Body of pancreas (tissue), 4 donors: ENCODE results near the gene MRPL17. TPM values are rescaled to one million over a fixed set of nuclear protein-coding genes. Genes with fewer than 3 reads are reported as not detected.

Source experiments
- ATAC-seq: fragments of 150-250 bp; one replicate; pipeline ENCODE4 v1.9.1; 2016
- DNase-seq, 4 donors: peaks; one replicate each; pipeline ENCODE4 v3.0.0-alpha.2; 2019
- H3K27ac ChIP-seq, 4 donors: fragments of 200-600 bp; sonication (generic); 1 replicate in 3 of 4; 2 replicates in 1 of 4; pipeline versions ENCODE4 v1.5.1 to v1.6.1; 2016 to 2019; ENCODE audit warnings: mild to moderate bottlenecking in 1 of 4, mixed read lengths in 1 of 4, moderate library complexity in 1 of 4
- H3K27me3 ChIP-seq, 2 donors: fragments of 200-600 bp; sonication (generic); one replicate each; pipeline ENCODE4 v1.6.0; 2016; ENCODE audit warnings: mild to moderate bottlenecking in 1 of 2
- H3K36me3 ChIP-seq, 2 donors: fragments of 200-600 bp; sonication (generic); replicated peaks in 1 of 2; 2 replicates each; pipeline ENCODE4 v1.5.1; 2016; ENCODE audit warnings: low read depth in 2 of 2; ENCODE audit not compliant: insufficient read depth in 1 of 2
- H3K4me1 ChIP-seq: fragments of 200-600 bp; sonication (generic); one replicate; pipeline ENCODE4 v1.6.0; 2016
- H3K4me3 ChIP-seq, 2 donors: fragments of 200-600 bp; sonication (generic); 1 replicate in 1 of 2; 2 replicates in 1 of 2; pipeline ENCODE4 v1.5.1; 2016 to 2019
- H3K9me3 ChIP-seq, 3 donors: fragments of 200-600 bp; sonication (generic); 1 replicate in 2 of 3; 2 replicates in 1 of 3; pipeline ENCODE4 v1.5.1; 2016
- CTCF ChIP-seq, 7 experiments: fragments of 450-650 bp in 4 of 7; fragments of 200-600 bp in 3 of 7; sonication (generic) in 3 of 7; IDR thresholded peaks; one replicate each; pipeline ENCODE4 v1.5.1; 2016 to 2019; ENCODE audit warnings: antibody characterized with exemption in 7 of 7
- POLR2A ChIP-seq, 3 donors: fragments of 450-650 bp; IDR thresholded peaks; one replicate each; pipeline ENCODE4 v1.6.1; 2016; ENCODE audit warnings: antibody characterized with exemption in 3 of 3, mild to moderate bottlenecking in 2 of 3
- WGBS, 2 donors: methylation state at CpG; one replicate each; pipeline ENCODE4 v1.1.5; 2017; 5-methylcytosine and 5-hydroxymethylcytosine counted together
- intact Hi-C: fragments of 100-400 bp; cut with DNase I; formaldehyde crosslinking; loops from one replicate; pipeline ENCODE4 v1.15.1; 2023
- total RNA-seq, 2 donors: library from RNA; depleted of rRNA; stranded (reverse); fragments of >200 nt; gene quantifications; one replicate each; pipeline ENCODE4 v1.1.0, GENCODE V29; 2016

Gene MRPL17
- total RNA-seq, 2 donors from 2014 or later = 19.4 to 263 TPM

DNA sequence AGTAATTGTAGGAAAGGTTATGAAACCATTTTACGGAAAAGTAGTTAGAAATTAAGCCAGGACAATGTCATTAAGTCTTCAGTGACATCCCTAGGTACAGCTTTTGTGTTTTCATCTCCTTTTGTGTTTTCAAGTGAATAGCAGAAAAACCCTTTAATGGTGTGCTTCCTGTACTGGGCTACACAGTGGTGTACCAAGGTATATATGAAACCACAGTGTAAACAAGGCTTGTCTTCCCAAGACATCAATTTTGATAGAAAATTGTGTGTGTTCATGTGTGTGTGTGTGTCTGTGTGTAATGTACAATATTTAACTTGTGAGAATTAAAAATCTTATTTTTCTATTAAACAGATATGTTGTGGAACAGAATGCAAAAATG, 8.9 kb downstream of the MRPL17 start:
- 81 to 91% methylated on average over 1 of the region's 1 CpG for WGBS, 2 donors

DNA sequence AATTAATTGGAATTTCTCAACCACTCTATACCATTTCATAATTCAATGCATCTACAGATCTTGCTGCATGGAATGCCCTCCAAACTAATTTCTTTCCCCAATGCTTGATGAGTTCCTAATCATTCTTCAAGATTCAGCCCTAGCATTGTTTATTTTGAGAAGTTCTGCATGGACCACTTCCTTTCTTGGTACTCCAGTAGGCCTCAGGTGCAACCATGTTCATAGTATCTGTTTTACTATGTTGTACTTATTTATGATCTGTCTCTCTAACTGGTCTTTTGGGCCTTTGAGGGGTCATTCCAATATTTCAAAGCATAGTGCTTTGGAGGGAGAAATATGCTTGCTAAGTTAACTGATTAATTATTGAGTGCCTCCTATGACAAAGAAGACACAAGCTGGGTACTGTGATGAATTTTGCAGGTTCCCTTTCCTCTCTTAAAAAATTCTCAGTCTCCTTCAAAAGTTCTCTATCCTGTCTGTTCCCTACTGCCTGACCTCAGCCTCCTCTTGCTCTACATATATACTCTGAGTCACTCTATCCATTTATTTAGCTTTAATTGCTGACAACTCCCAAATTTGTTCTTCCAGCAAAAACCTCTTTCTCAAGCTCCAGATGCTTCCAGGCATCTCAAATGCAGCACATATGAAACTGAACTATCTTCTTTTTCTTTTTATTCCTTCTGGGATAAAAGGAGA, 9.5 kb downstream of the MRPL17 start:
- no peaks in the 10 kb centered on the region for H3K27me3 ChIP-seq
- H3K27ac ChIP-seq = no peak overlapping the region
- H3K4me1 ChIP-seq = no peaks in the 10 kb centered on the region
- no peak overlapping the region for H3K4me3 ChIP-seq
- ATAC-seq (no peak), DNase-seq (no peak)
- no peaks in the 10 kb centered on the region for H3K9me3 ChIP-seq
- TF ChIP-seq POLR2A (IDR thresholded peaks at IDR 0.05) (no peak), CTCF (IDR thresholded peaks at IDR 0.05) (no peak)
- intact Hi-C loops = loop anchor here (10.0 kb wide), 1 partner anchor 49 kb away; no protein-coding TSS in a partner anchor
- no peaks in the 10 kb centered on the region for H3K36me3 ChIP-seq

More for the DNA sequence above, 8.9 kb downstream of the MRPL17 start:
- TF ChIP-seq CTCF (IDR thresholded peaks at IDR 0.05) (no peak), POLR2A (IDR thresholded peaks at IDR 0.05) (no peak)
- Histone ChIP-seq H3K36me3 (no peaks in the 10 kb centered on the region), H3K4me1 (no peaks in the 10 kb centered on the region), H3K9me3 (no peaks in the 10 kb centered on the region), H3K27me3 (no peaks in the 10 kb centered on the region), H3K4me3 (no peak overlapping the region), H3K27ac (no peak overlapping the region)
- DNase-seq (no peak), ATAC-seq (no peak)
- intact Hi-C loops = loop anchor here (10.0 kb wide), 1 partner anchor 49 kb away; no protein-coding TSS in a partner anchor

DNA sequence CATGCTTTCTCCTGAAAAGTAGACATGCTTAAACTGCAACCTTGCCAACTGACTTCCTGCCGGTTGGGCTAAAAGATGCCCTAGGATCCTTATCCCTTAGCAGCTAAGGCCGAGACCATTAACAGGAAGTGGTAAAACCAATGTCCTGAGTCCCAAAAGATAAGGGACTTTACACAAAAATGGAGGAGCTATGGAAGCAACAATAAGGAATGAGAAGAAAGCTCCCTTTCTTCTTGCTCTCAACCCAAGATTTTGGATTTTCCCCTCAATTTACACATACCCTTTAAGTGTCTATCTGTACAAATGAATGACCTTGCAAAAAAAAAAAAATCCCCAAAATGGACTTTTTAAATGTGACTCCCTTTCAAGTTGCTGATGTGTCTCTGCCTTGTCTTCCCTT, 11.1 kb downstream of the MRPL17 start:
- ATAC-seq = no peak
- no peak overlapping the region for H3K4me3 ChIP-seq

DNA sequence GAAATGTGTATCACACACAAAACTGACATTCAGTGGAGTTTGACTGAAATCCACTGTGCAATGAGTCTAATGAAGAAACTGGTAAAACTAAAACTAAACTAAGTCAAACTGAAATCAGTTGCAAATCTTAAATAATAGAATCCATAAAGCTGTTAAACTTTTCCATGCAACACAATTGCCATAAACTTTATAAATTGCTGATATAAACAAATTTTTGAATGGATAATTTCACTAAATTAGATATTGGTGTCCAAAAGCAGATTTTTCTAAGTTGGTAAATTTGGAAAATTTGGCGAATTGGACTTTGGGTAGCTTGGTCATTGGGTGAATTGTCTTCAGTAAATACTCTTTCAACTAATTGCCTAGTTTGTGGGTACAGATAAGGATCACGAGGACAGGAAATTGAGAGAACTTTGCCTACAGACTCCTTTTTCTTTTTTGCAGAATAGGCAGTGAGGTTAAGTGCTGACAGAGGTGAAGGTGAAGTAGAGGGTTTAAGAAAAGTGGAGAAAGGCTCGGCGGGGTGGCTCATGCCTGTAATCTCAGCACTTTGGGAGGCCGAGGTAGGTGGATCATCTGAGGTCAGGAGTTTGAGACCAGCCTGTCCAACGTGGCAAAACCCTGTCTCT, 12.8 kb downstream of the MRPL17 start:
- intact Hi-C loops = loop anchor here (10.0 kb wide), 1 partner anchor 46 kb away; no protein-coding TSS in a partner anchor
- 64 to 69% methylated on average over 6 of the region's 6 CpGs for WGBS, 2 donors
- ATAC-seq = no peak

More for the DNA sequence above, 11.1 kb downstream of the MRPL17 start:
- no peak for TF ChIP-seq CTCF (IDR thresholded peaks at IDR 0.05)
- no peak for TF ChIP-seq POLR2A (IDR thresholded peaks at IDR 0.05)
- no peak for DNase-seq
- H3K9me3 ChIP-seq = no peaks in the 10 kb centered on the region
- 78 to 85% methylated on average over 2 of the region's 2 CpGs for WGBS, 2 donors
- intact Hi-C loops = loop anchor here (10.0 kb wide), 1 partner anchor 47 kb away; no protein-coding TSS in a partner anchor
- no peak overlapping the region for H3K27ac ChIP-seq
- no peaks in the 10 kb centered on the region for H3K27me3 ChIP-seq
- H3K36me3 ChIP-seq = no peaks in the 10 kb centered on the region
- H3K4me1 ChIP-seq = no peaks in the 10 kb centered on the region

More for the DNA sequence above, 12.8 kb downstream of the MRPL17 start:
- no peaks in the 10 kb centered on the region for H3K36me3 ChIP-seq
- H3K9me3 ChIP-seq = no peaks in the 10 kb centered on the region
- H3K27ac ChIP-seq = no peak overlapping the region
- no peak for DNase-seq
- H3K4me1 ChIP-seq = no peaks in the 10 kb centered on the region
- TF ChIP-seq POLR2A (IDR thresholded peaks at IDR 0.05) (no peak), CTCF (IDR thresholded peaks at IDR 0.05) (no peak)
- no peak overlapping the region for H3K4me3 ChIP-seq
- H3K27me3 ChIP-seq = no peaks in the 10 kb centered on the region
